WTC11 (cell line): ENCODE measurements around the gene CDC5L. TPM values are rescaled to one million over a fixed set of nuclear protein-coding genes. Genes with fewer than 3 reads are reported as not detected.
A peak's percentile ranks its signal among the peaks of the same experiment; 100 is the strongest.

Source experiments
- ATAC-seq: fragments of 200-7000 bp; cut with Tn5 transposase; 2 replicates; pipeline ENCODE4 v1.10.0; 2021; ENCODE audit warnings: mild to moderate bottlenecking, moderate library complexity
- CTCF ChIA-PET: fragments of 300-600 bp; sonication (Branson Sonifier 250); formaldehyde crosslinking; loops from one replicate; lab custom pipeline; 2021; ENCODE audit warnings: antibody characterized with exemption; lab: Charles Lee
- POLR2A ChIA-PET: fragments of 350-600 bp; sonication (Branson Sonifier 250); formaldehyde crosslinking; loops from one replicate; lab custom pipeline; 2021; ENCODE audit warnings: antibody characterized with exemption; lab: Charles Lee
- DNase-seq: peaks from one replicate; pipeline ENCODE4 v3.0.0; 2021; ENCODE audit warnings: low spot score
- H3K27ac Mint-ChIP-seq: 2 replicates; pipeline ENCODE4 v1.8.0; 2021; ENCODE audit warnings: mixed read lengths
- H3K27me3 Mint-ChIP-seq: 2 replicates; pipeline ENCODE4 v1.8.0; 2021; ENCODE audit warnings: low read depth, mild to moderate bottlenecking, moderate library complexity, mixed read lengths
- H3K36me3 Mint-ChIP-seq: 2 replicates; pipeline ENCODE4 v1.8.0; 2021; ENCODE audit warnings: mixed read lengths
- H3K4me1 Mint-ChIP-seq: 2 replicates; pipeline ENCODE4 v1.8.0; 2022; ENCODE audit warnings: mixed read lengths
- H3K4me3 Mint-ChIP-seq: 2 replicates; pipeline ENCODE4 v1.8.0; 2021; ENCODE audit warnings: mild to moderate bottlenecking, moderate library complexity, mixed read lengths
- H3K9me3 Mint-ChIP-seq: 2 replicates; pipeline ENCODE4 v1.8.0; 2021; ENCODE audit warnings: mixed read lengths
- CTCF ChIP-seq: fragments of 200-600 bp; IDR thresholded peaks from 2 replicates; pipeline ENCODE4 v1.8.0; 2022; ENCODE audit warnings: antibody characterized with exemption
- EMX1 ChIP-seq: fragments of 250-450 bp; sonication (Bioruptor Pico); IDR thresholded peaks from 2 replicates; pipeline ENCODE4 v1.8.0; 2021; ENCODE audit warnings: mild to moderate bottlenecking
- ESRRA ChIP-seq: sonication (generic); formaldehyde crosslinking; IDR thresholded peaks from 2 replicates; pipeline ENCODE4 v1.8.1; 2022; ENCODE audit warnings: mild to moderate bottlenecking, missing genetic modification reagents, borderline replicate concordance
- FOXJ3 ChIP-seq: sonication (generic); formaldehyde crosslinking; IDR thresholded peaks from 2 replicates; pipeline ENCODE4 v1.9.0; 2021; ENCODE audit warnings: missing genetic modification reagents, mild to moderate bottlenecking, borderline replicate concordance
- HMGA2 ChIP-seq: fragments of 250-450 bp; sonication (Bioruptor Pico); IDR thresholded peaks from 2 replicates; pipeline ENCODE4 v1.4.0; 2021; ENCODE audit warnings: mild to moderate bottlenecking, moderate library complexity
- JUN ChIP-seq: sonication (generic); formaldehyde crosslinking; IDR thresholded peaks from 2 replicates; pipeline ENCODE4 v1.8.0; 2023; ENCODE audit warnings: mild to moderate bottlenecking, missing genetic modification reagents
- KAT7 ChIP-seq: sonication (generic); formaldehyde crosslinking; IDR thresholded peaks from 2 replicates; pipeline ENCODE4 v1.8.1; 2023; ENCODE audit warnings: missing genetic modification reagents, mild to moderate bottlenecking, borderline replicate concordance
- PREB ChIP-seq: sonication (generic); formaldehyde crosslinking; IDR thresholded peaks from 2 replicates; pipeline ENCODE4 v1.8.1; 2022; ENCODE audit warnings: mild to moderate bottlenecking, missing genetic modification reagents, moderate library complexity, borderline replicate concordance
- USF2 ChIP-seq: sonication (generic); formaldehyde crosslinking; IDR thresholded peaks from 2 replicates; pipeline ENCODE4 v1.8.1; 2023; ENCODE audit warnings: mild to moderate bottlenecking, missing genetic modification reagents, moderate library complexity
- ZBTB21 ChIP-seq: sonication (generic); formaldehyde crosslinking; IDR thresholded peaks from 2 replicates; pipeline ENCODE4 v1.8.1; 2023; ENCODE audit warnings: mild to moderate bottlenecking, missing genetic modification reagents, borderline replicate concordance
- ZNF416 ChIP-seq: fragments of 250-450 bp; sonication (Bioruptor Pico); IDR thresholded peaks from 2 replicates; pipeline ENCODE4 v1.9.0; 2021; ENCODE audit warnings: mild to moderate bottlenecking, inconsistent platforms
- ZNF425 ChIP-seq: fragments of 250-450 bp; sonication (Bioruptor Pico); conservative IDR thresholded peaks from 2 replicates; pipeline ENCODE4 v1.9.0; 2021; ENCODE audit warnings: mild to moderate bottlenecking
- total RNA-seq: library from RNA; stranded (reverse); gene quantifications from 3 replicates; pipeline ENCODE4 v1.2.3, GENCODE V29; 2021
- TF ChIP-seq, protein P1 (sequence below): sonication (generic); formaldehyde crosslinking; IDR thresholded peaks from 2 replicates; pipeline ENCODE4 v1.8.0; 2022; ENCODE audit warnings: missing genetic modification reagents
- TF ChIP-seq, protein P2 (sequence below): sonication (generic); formaldehyde crosslinking; IDR thresholded peaks from 2 replicates; pipeline ENCODE4 v1.8.1; 2022; ENCODE audit warnings: mild to moderate bottlenecking, moderate library complexity, missing genetic modification reagents
- TF ChIP-seq, protein P3 (sequence below): sonication (generic); formaldehyde crosslinking; conservative IDR thresholded peaks from 2 replicates; pipeline ENCODE4 v1.8.1; 2023; ENCODE audit warnings: mild to moderate bottlenecking, low read depth, missing genetic modification reagents, moderate library complexity
- TF ChIP-seq, protein P4 (sequence below): sonication (generic); formaldehyde crosslinking; IDR thresholded peaks from 2 replicates; pipeline ENCODE4 v1.8.1; 2023; ENCODE audit warnings: mild to moderate bottlenecking, missing genetic modification reagents, moderate library complexity

Gene CDC5L
- total RNA-seq, 1 experiment from 2014 or later = 23.5 TPM

DNA sequence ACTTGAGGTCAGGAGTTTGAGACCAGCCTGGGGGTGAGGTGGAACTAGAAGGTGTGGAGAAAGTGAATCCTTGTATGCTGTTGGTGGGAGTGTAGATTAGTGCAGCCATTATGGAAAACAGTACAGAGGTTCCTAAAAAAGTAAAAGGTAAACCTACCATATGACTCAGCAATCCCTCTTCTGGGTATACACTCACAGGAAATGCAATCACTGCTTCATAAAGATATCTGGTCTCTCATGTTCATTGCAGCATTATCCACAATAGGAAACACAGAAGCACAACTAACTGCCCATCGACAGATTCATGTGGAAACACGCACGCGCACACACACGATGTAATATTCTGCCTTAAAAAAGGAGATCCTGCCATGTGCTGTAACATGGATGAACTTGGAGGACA lies 66.7 kb downstream of the CDC5L start (continued):
- TF ChIP-seq, protein P1, sequence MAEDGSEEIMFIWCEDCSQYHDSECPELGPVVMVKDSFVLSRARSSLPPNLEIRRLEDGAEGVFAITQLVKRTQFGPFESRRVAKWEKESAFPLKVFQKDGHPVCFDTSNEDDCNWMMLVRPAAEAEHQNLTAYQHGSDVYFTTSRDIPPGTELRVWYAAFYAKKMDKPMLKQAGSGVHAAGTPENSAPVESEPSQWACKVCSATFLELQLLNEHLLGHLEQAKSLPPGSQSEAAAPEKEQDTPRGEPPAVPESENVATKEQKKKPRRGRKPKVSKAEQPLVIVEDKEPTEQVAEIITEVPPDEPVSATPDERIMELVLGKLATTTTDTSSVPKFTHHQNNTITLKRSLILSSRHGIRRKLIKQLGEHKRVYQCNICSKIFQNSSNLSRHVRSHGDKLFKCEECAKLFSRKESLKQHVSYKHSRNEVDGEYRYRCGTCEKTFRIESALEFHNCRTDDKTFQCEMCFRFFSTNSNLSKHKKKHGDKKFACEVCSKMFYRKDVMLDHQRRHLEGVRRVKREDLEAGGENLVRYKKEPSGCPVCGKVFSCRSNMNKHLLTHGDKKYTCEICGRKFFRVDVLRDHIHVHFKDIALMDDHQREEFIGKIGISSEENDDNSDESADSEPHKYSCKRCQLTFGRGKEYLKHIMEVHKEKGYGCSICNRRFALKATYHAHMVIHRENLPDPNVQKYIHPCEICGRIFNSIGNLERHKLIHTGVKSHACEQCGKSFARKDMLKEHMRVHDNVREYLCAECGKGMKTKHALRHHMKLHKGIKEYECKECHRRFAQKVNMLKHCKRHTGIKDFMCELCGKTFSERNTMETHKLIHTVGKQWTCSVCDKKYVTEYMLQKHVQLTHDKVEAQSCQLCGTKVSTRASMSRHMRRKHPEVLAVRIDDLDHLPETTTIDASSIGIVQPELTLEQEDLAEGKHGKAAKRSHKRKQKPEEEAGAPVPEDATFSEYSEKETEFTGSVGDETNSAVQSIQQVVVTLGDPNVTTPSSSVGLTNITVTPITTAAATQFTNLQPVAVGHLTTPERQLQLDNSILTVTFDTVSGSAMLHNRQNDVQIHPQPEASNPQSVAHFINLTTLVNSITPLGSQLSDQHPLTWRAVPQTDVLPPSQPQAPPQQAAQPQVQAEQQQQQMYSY (CRISPR knock-in tag) = no peak
- TF ChIP-seq CTCF = no peak
- TF ChIP-seq USF2 (CRISPR knock-in tag) = no peak
- no peak for TF ChIP-seq JUN (CRISPR knock-in tag)
- TF ChIP-seq, protein P2, sequence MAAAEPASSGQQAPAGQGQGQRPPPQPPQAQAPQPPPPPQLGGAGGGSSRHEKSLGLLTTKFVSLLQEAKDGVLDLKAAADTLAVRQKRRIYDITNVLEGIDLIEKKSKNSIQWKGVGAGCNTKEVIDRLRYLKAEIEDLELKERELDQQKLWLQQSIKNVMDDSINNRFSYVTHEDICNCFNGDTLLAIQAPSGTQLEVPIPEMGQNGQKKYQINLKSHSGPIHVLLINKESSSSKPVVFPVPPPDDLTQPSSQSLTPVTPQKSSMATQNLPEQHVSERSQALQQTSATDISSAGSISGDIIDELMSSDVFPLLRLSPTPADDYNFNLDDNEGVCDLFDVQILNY (CRISPR knock-in tag) = no peak
- no peak for TF ChIP-seq ZNF416 (CRISPR knock-in tag)
- TF ChIP-seq ESRRA (CRISPR knock-in tag) = no peak

- no peaks in the 10 kb centered on the region for H3K4me1 Mint-ChIP-seq
- peak; percentile 82 for ATAC-seq
- POLR2A ChIA-PET = no interaction called here
- no peak overlapping the region for H3K27ac Mint-ChIP-seq
- CTCF ChIA-PET = interaction anchor here (0.9 to 2.7 kb wide), 12 partner anchors 9 to 188 kb away, joined by 3 to 18 read pairs (median 4); no protein-coding TSS in a partner anchor
- H3K4me3 Mint-ChIP-seq = no peak overlapping the region
- DNase-seq = no peak
- no peaks in the 10 kb centered on the region; the same call in 1 of the 2 replicates for H3K27me3 Mint-ChIP-seq
- no peaks in the 10 kb centered on the region for H3K9me3 Mint-ChIP-seq
- no peaks in the 10 kb centered on the region for H3K36me3 Mint-ChIP-seq
- TF ChIP-seq KAT7 (no peak), PREB (no peak), ZBTB21 (CRISPR knock-in tag) (no peak), FOXJ3 (CRISPR knock-in tag) (no peak), CTCF (peak; percentile 76), EMX1 (CRISPR knock-in tag) (no peak), JUN (CRISPR knock-in tag) (no peak), ZNF425 (CRISPR knock-in tag) (no peak), HMGA2 (CRISPR knock-in tag) (peak; percentile 99)
- TF ChIP-seq, protein P3, sequence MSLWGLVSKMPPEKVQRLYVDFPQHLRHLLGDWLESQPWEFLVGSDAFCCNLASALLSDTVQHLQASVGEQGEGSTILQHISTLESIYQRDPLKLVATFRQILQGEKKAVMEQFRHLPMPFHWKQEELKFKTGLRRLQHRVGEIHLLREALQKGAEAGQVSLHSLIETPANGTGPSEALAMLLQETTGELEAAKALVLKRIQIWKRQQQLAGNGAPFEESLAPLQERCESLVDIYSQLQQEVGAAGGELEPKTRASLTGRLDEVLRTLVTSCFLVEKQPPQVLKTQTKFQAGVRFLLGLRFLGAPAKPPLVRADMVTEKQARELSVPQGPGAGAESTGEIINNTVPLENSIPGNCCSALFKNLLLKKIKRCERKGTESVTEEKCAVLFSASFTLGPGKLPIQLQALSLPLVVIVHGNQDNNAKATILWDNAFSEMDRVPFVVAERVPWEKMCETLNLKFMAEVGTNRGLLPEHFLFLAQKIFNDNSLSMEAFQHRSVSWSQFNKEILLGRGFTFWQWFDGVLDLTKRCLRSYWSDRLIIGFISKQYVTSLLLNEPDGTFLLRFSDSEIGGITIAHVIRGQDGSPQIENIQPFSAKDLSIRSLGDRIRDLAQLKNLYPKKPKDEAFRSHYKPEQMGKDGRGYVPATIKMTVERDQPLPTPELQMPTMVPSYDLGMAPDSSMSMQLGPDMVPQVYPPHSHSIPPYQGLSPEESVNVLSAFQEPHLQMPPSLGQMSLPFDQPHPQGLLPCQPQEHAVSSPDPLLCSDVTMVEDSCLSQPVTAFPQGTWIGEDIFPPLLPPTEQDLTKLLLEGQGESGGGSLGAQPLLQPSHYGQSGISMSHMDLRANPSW = no peak
- TF ChIP-seq, protein P4, sequence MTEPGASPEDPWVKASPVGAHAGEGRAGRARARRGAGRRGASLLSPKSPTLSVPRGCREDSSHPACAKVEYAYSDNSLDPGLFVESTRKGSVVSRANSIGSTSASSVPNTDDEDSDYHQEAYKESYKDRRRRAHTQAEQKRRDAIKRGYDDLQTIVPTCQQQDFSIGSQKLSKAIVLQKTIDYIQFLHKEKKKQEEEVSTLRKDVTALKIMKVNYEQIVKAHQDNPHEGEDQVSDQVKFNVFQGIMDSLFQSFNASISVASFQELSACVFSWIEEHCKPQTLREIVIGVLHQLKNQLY (CRISPR knock-in tag) = no peak
Observed at GRCh38 chr6:44456070-44456965, 68.8 kb downstream of the CDC5L start.
